NCI-H524 treated with DMSO at 0.1 percent for 48 hours (cell line): ENCODE results near the gene TNNT3.
"Not testable (repeated sequence)": the region's sequence is repeated elsewhere in the genome, so short reads cannot be mapped to it uniquely, and the experiment has no call there.

Experiments
- DNase-seq: peaks from one replicate; lab custom pipeline; 2025; lab: John Stamatoyannopoulos, UW

Gene TNNT3

DNA sequence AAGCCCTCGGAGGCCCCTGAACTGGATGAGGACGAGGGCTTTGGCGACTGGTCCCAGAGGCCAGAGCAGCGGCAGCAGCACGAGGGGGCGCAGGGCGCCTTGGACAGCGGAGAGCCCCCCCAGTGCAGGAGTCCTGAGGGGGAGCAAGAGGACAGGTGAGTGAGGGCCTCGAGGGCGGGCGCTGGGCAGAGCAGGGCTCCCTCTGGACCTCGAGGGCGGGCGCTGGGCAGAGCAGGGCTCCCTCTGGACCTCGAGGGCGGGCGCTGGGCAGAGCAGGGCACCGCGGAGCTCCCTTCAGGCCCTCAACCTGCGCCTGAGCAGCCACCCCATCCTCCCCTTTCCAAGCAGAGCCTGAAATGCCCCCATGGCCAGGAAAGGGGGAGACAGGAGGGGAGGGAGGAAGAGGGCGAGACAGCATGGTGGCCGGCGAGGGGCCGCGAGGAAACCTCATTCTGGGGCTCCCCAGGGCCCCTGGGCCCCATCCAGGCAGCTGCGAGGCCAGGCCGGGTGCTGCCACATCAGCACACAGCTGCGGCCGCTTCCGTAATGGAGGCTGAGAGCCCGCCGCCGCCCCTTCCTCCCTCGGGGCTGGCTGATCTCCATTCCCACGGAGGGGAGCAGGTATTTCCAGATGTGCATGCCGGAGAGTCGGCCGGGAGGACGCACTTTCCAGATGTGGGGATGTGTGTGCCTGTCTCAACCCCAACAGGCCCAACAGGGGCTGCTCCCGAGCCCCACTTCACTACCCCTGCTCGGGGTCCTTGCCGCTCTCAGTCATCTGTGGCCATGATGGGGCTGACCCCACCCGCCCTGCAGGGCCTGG, 37.9 kb upstream of the TNNT3 start:
- no peak for DNase-seq

DNA sequence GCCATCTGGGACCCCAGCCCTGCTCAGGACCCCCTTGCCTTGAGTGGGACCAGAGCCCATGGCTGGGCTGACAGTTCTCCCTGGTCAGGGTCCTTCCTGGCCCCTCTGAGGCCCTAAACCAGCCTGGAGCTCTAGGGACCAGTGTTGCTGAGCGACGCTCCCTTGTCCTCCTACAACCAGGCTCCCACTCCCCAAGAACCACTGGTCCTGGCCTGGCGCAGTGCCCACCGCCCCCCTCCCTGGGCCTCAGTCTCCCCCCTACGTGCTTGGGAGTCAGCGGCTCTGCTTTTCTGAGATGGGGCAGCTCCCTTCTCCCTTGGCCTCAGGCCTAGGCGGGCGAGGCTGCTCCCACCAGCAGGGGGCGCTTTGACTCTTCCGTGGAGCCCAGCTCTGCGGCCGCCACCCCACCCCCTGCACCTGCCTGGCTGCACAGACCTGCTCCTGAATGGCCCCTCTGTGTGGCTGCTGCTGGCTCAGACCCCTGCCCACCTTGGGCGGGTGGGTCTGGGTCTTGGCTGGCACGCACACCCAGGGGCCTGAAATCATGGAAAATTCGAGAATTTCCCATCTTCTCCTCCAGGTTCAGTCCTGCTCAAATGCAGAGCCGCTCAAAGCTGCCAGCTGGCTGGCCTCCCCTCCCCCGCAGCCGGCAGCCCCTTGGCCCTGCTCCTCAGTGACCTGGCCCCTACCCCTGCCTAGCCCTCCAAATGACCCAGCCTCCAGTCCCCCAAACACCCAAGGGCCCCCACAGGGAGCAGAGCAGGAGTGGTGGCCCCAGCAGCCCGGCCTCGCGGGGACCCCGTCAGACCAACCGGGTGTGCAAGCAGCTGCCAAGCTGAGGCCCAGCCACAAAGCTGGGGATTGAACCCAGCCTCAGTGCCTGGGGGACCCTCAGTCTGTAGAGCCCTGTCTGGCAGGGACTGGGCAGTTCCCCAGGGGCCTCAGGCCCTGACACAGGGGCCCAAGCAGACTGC, 37.0 kb upstream of the TNNT3 start:
- no peak for DNase-seq

DNA sequence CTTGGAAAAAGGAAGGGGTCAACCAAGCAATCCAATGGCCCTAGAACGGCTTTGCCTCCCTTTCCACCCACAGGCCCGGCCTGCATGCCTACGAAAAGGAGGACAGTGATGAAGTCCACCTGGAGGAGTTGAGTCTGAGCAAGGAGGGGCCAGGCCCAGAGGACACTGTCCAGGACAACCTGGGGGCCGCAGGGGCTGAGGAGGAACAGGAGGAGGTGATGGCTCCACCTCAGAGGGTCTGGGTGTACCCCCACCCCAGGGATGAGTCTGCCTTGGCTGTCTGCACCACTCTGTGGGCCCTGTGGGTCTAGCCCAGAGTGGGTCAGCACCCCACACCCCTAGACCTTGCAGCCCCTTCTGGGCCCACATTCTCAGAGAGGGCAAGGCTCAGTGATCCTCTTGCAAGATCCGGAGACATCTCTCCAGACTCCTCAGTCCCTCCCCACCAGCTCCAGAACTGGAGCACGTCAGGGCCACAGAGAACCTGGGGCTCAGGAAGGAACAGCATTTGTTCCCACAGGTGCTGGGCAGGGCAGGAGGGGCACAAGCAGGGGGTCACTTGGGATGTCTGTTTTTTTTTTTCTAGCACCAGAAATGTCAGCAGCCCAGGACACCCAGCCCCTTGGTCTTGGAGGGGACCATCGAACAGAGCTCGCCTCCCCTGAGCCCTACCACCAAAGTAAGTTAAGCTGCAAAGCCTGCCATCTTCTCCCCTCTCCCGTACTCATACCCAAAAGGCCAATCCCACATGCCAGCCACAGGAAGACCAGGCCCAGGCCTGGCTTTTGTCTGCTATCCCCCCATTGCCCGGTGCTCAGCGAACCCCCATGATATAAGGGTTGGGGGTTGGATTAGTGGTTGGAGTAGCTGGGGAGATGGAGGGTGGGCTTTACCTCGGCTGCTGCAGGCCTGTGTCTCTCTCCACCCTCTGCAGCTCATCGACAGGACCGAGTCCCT, 35.9 kb upstream of the TNNT3 start:
- DNase-seq = no peak

DNA sequence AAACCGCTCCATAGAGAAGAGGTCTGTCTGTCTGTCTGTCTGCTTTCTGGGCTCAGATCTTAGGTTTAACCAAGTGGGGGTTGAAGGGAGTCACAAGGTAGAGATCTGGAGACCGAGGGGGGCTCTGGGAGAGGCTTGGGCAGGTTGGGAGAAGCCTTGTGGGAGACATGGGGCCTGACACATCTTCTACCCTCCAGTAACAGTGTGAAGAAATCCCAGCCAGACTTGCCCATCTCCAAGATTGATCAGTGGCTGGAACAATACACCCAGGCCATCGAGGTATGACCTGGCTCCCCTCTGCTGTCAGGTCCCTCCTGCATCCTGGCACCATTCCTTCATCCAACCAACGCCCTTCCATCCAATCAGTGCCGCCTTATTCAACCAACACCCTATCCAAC, 35.2 kb upstream of the TNNT3 start:
- no peak for DNase-seq

DNA sequence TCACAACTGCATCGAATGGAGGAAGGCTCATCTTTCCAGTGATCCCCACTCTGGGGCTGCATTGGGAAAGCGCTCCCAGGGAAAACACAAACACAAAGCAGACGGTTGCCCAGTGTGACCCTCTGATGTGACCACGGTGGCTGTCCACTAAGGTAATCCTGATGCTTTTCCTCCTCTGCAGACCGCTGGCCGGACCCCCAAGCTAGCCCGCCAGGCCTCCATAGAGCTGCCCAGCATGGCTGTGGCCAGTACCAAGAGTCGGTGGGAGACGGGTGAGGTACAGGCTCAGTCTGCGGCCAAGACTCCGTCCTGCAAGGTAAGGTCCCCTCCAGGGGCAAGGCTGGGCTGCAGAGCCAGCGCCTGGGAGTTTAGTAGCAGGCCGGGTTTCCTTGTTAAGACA, 33.0 kb upstream of the TNNT3 start:
- DNase-seq = not testable (repeated sequence)

DNA sequence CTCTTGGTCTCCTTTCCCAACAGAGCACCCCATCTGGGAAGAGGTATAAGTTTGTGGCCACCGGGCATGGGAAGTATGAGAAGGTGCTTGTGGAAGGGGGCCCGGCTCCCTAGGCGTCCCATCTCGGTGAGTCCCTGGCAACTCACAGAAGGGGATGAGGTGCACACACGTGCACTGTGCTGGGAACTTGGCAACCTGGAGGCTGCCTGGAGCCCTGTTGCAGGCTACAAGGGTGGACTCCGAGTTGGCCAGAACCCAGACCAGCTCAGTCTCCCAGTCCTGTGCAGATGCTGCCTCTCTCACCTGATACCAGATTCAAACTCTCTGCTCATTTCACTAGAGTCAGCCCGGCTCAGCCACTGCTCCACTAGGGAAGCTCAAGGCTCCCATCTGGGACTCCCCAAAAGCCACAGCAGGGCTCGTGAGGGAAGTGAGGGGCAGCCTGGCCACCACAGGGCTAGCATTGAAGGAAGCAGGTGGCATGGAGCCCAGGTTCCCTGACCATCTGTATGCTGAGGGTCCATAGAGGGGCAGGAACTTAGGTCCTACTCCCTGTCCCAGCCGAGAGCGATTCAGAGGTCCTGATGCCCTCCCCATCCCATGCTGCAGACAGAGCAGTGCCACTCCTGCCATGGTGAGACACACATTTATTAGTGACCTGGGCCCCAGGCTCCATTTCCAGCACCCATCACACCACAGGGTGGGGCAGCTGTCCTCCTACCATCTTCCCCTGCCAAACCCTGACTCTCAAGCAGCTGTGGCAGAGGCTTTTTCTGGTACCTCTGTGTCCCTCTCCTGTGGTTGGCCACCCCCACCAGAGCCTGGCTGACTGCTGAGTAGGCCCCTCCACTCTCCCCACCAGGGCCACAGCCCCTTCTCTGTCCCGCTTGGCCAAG, 31.8 kb upstream of the TNNT3 start:
- no peak for DNase-seq

DNA sequence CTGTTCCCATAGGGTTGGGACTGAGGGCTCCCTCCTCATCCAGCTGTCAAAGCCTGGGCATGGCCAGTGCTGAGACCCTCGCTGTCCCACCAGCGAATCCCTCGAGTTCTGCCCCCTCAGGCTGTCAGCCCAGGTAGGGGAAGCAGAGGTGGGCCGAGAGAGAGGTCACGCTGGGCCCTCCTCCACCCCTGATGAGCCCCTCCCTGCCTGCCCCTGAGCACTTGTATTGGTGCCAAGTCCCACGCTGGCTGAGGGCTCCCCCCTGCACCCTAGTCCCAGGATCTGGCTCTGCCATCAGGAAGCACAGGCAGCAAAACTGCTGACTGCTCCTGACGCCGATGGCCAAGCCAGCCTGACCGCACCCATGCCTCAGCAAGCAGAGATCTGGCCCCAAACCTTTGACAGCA, 31.2 kb upstream of the TNNT3 start:
- no peak for DNase-seq

DNA sequence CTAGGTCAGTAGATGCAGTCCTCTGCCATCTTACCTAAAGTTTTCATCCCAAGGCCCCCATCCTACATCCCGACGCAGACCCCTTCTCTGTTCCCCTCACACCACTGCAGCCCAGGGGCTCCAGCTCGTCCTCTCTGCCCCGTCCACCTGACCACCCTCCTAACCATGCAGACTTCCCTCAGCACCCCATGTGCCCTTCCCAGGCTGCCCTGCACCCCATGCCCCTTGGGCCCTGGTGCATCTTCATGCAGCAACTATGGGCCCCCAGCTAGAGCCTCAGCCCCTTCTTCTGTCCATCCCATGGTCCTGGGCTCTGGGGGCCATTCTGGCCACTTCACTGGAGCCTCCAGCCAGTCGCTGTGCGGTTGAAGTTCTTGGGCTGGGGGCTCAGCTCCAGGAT, 30.7 kb upstream of the TNNT3 start:
- no peak for DNase-seq

DNA sequence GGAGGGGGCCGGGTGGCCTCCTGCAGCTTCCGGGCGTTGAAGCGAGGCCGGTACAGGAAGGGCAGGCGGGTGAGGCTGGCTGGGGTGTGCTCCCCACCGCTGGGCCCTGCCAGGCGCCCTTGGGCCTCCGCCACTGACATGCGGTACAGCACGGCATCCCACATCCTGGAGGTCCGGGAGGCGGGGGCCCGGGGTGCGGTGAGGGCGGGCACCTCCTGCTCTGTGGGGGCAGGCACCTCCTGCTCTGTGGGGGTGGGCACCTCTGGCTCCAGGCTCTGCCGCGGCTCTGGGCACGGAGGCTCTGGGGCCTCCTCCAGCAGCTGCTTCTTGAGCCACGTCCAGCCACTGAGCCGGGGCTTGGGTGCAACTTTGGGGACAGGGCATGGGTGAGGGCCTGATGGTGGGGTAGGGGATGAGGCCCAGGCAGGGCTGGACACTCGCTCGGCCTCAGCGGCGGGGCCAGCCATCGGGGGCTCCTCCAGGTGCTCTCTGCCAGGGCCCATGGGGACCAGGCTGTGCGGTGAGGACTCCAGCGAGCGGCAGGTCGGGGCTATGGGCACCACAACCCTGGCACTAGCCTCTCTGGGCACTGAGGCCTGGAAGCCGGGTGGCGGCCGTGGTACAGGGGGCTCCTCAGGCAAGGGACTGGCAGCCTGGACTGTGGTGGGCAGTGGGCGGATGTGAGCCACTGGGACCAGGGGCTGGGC, 30.1 kb upstream of the TNNT3 start:
- no peak for DNase-seq

DNA sequence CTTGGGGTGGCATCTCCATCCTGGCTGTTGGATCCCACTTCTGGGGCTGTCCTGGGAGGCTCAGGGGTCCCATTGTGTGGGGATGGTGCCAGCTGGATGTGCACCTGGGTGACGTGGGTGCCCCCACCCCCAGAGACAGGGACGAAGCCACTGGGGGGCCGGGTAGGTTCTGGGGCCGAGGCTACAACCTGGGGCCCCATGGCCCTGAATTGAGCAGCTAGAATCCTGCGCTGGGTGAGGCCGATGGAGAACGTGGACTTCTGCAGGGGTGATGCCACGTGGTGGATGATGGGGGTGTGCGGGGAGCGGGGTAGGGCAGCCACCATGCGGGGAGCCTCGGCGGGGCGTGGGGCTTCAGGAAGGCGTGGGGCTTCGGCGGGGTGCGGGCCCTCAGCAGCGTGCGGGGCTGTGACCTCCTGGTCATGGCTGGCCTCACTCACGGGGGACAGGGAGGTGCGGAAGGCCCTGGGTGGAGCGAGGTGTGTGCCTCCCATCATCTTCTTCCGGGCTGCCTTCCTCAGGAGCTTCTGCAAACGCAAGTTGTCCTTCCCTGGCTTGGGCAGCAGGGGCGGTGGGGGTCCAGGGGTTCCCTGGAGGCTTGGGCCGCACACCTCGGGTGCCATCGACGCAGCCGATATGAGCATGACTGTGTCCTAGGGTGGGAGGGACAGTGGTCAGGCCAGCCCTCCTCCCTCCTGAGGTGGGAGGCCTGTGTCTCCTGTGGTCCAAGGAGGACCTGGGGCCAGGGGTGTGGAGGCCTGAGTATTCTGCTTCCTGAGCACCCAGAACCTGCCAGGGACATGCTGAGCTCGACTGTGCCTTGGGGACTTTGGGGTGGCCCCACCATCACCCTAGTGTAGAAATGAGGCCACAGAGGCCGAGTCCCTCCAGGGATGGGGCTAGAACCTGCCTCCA, 29.3 kb upstream of the TNNT3 start:
- DNase-seq = no peak

DNA sequence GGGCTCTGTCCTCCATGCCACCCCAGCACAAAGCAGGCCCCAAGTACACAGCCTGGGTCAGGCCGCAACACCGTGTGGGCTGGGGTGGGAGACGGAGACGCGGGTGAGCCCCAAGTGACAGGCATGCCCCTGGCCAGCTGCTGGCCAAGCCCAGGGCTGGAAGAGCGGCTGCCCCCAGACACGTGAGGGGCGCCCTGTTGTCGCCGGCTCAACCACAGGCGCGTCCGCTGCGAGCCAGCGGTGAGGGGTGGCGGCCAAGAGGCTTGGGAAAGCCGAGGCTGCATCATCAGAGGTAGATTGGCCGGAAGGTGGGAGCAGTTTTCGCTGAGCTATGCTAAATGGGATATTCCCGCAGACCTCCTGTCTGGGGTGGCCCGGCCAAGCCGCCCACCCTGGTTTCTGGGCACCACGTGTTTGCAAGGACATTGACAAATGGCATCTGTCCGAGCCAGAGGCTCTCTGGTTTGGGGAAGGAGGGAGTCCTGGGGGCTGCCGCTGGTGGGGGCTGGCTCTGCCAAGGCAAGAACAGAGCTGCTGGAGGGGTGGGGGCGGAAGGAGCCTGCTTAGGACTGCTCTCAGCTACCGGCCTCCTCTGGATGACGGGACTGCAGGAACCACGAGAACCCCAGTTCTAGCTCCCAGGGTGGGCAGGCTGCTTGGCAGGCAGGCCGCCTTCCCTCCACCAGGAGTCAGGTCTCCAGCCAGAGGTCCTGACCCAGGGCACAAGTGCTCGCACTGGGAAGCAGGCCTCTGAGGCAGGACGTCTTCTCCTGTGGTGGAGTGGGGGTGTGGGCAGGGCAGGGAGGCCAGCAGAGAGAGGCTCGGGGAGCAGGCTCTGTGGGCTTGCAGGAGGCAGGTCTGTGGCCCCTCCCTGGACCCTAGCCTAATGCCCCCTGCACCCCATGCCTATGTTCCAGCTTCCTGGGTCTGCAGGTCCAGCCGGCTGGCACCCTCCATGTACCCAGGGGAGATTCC, 28.4 kb upstream of the TNNT3 start:
- no peak for DNase-seq

DNA sequence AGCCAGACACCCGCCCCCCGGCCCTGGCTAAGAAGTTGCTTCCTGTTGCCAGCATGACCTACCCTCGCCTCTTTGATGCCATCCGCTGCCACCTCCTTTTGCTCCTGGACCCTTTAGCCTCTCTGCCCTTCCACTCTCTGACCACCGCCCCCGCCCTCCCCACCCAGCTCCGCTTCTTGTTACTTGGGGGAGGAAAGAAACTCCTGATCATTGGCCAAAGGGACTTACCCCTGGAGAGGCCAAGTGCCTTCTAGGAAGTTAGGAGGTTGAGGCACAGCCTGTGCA, 27.7 kb upstream of the TNNT3 start, which contains the start of gene PRR33:
PRR33 (minus strand) TSS at position 65 of the 285 bp plus-strand sequence. CDS start 1,311 bp downstream, outside the sequence.
- no peak for DNase-seq

DNA sequence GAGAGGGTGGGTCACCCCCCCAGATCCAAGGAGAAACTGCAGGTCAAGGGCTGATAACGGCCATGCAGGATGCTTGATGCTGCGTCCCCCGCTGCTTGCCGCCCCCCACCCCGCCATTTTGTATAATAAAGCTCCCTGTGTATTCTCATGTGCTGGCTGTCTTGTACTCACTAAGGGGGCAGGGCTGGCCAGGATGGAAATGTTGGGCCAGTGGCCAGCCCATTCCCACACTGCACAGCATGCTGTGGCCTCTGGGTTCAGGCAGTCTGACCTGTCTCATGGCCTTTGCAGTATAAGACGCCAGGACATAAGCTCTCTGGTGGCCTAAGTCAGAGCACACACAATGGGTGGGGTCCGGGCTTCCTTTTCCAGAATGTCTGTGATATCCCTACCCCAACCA, 27.4 kb upstream of the TNNT3 start:
- no peak for DNase-seq

DNA sequence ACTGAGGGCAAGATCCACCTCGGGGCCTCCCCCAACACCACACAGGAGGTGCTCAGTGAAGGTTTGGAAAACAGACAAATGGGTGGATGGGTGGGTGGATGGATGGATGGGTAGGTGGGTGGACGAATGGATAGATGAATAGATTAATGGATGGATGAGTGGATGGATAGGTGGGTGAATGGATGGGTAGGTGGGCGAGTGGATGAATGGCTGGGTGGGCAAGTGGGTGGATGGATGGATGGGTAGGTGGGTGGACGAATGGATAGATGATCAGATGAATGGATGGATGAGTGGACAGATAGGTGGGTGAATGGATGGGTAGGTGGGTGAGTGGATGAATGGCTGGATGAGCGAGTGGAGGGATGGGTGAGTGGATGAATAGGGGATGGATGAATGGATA, 26.9 kb upstream of the TNNT3 start:
- no peak for DNase-seq

DNA sequence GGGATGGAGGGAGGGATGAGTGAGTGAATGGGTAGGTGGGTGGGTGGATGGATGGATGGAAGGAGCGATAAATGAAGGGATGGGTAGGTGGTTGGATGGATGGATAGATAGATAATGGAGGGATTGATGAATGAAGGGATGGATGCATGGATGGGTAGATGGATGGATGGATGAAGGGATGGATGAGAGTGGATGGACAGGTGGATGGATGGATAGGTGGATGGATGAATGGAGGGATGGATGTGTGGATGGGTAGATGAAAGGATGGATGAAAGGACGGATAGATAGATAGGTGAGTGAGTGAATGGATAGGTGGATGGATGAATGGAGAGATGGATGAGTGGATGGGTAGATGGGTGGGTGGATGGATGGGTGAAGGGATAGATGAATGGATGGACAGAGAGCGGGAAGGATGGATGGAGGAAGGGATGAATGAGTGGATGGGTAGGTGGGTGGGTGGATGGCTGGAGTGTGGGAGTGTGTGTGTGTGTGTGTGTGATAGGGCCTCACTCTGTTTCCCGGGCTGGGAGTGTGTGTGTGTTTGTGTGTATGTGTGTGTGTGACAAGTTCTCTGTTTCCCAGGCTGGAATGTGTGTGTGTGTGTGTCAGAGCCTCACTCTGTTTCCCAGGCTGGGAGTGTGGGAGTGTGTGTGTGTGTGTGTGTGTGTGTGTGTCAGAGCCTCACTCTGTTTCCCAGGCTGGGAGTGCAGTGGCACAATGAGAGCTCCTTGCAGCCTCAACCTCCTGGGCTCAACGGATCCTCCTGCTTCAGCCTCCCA, 25.7 kb upstream of the TNNT3 start:
- no peak for DNase-seq

DNA sequence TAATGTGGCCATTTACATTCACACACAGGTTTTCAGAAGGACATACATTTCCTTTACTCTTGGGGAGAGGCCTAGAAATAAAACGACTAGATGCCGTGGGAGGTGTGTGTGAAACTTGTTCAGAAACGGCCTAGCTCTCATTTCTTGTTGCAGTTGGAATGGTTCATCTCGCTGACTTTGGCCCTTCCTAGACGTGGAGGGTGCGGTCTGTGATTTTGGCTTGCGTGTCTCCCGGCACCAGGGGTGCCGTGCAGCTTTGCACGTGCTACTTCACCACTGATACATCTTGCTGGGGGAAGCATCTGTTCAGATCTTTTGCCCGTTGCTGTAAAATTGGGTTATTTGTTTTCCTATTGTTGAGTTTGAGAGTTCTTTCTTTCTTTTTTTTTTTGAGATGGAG, 24.7 kb upstream of the TNNT3 start:
- DNase-seq = no peak

DNA sequence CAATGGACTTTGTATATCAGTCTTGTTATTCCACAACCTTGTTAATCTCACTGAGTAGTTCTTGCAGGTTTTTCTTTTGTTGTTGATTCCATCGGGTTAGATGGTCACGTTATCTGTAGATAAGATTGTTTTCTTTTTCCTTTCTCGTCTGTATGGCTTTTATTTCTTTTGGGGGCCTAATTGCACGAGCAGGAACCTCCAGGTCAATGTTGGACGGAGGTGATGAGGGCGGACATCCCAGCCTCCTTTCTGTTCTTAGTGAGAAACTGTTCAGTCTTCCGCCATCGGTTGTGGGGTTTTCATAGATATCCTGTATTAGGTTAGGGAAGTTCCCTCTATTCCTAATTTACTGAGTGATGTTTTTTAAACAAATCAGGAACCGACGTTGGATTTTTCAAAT, 23.0 kb upstream of the TNNT3 start:
- DNase-seq = no peak
